ENCODE measurements around the gene FSTL5.

Gene FSTL5

GRCh38 chr4:161428180-161428965 lies 735.4 kb downstream of the FSTL5 start:
- DNase-seq: no peak

- no peak for DNase-seq
Observed at GRCh38 chr4:161419822-161420221, 744.0 kb downstream of the FSTL5 start.

- no peak for DNase-seq
Observed at GRCh38 chr4:161411901-161412300, 751.9 kb downstream of the FSTL5 start.

- DNase-seq: no peak
Observed at GRCh38 chr4:161404346-161405110, 759.3 kb downstream of the FSTL5 start.

GRCh38 chr4:161403781-161404180 lies 760.0 kb downstream of the FSTL5 start:
- DNase-seq: no peak

- no peak for DNase-seq
Observed at GRCh38 chr4:161393602-161394001, 770.2 kb downstream of the FSTL5 start.

GRCh38 chr4:161382655-161383054 lies 781.1 kb downstream of the FSTL5 start:
- no peak for DNase-seq

- DNase-seq: no peak
Observed at GRCh38 chr4:161376275-161376674, 787.5 kb downstream of the FSTL5 start.

- no peak for DNase-seq
Observed at GRCh38 chr4:161364681-161365080, 799.1 kb downstream of the FSTL5 start.

- DNase-seq: no peak
Observed at GRCh38 chr4:161360982-161361381, 802.8 kb downstream of the FSTL5 start.

GRCh38 chr4:161359491-161359890 lies 804.3 kb downstream of the FSTL5 start:
- no peak for DNase-seq

GRCh38 chr4:161356351-161356750 lies 807.4 kb downstream of the FSTL5 start:
- DNase-seq: no peak

- no peak for DNase-seq
Observed at GRCh38 chr4:161350946-161351345, 812.9 kb downstream of the FSTL5 start.

- DNase-seq: no peak
Observed at GRCh38 chr4:161345741-161346140, 818.1 kb downstream of the FSTL5 start.

- DNase-seq: no peak
Observed at GRCh38 chr4:161343569-161343950, 820.2 kb downstream of the FSTL5 start.

GRCh38 chr4:161342881-161343568 lies 820.8 kb downstream of the FSTL5 start:
- no peak for DNase-seq

GRCh38 chr4:161336621-161337020 lies 827.2 kb downstream of the FSTL5 start:
- no peak for DNase-seq

- DNase-seq: no peak
Observed at GRCh38 chr4:161336016-161336530, 827.7 kb downstream of the FSTL5 start.
